T-helper 1 cell treated with Interleukin-12 subunit alpha and Interleukin-12 subunit beta and Interleukin-4 antibody, amounts not matched to agents 30 μg/mL and 1 μg/mL, for 36 hours (primary cell): ENCODE data around the gene FBLIM1.

Experiments
- H3K27ac Mint-ChIP-seq: one replicate; pipeline ENCODE4 v1.8.0; 2021; ENCODE audit warnings: mild to moderate bottlenecking, mixed read lengths
- H3K27me3 Mint-ChIP-seq: one replicate; pipeline ENCODE4 v1.8.0; 2021; ENCODE audit warnings: low read depth, mixed read lengths
- H3K36me3 Mint-ChIP-seq: one replicate; pipeline ENCODE4 v1.8.0; 2021; ENCODE audit warnings: low read depth, mixed read lengths
- H3K4me1 Mint-ChIP-seq: one replicate; pipeline ENCODE4 v1.8.0; 2021; ENCODE audit warnings: low read depth, mixed read lengths
- H3K4me3 Mint-ChIP-seq: one replicate; pipeline ENCODE4 v1.8.0; 2021; ENCODE audit warnings: mild to moderate bottlenecking, moderate library complexity, mixed read lengths
- H3K9me3 Mint-ChIP-seq: one replicate; pipeline ENCODE4 v1.8.0; 2021; ENCODE audit warnings: mixed read lengths

Gene FBLIM1

GRCh38 chr1:15736038-15736891, 22.3 kb upstream of the FBLIM1 start, which contains the start of gene SLC25A34:
Gene SLC25A34 (plus strand): TSS chr1:15736258. CDS start chr1:15736486, 228 bp downstream.
- Mint-ChIP-seq H3K27me3 (no peaks in the 10 kb centered on the region), H3K4me3 (no peak within 1 kb of the TSS), H3K4me1 (peaks cover under 1% of the 10 kb centered on the region), H3K27ac (no peak within 1 kb of the TSS), H3K36me3 (peaks cover 4% of the 10 kb centered on the region), H3K9me3 (no peaks in the 10 kb centered on the region)

GRCh38 chr1:15736892-15737261, 21.7 kb upstream of the FBLIM1 start:
- Mint-ChIP-seq H3K36me3 (peaks cover 4% of the 10 kb centered on the region), H3K27me3 (no peaks in the 10 kb centered on the region), H3K27ac (no peak overlapping the region), H3K4me3 (no peak overlapping the region), H3K4me1 (peaks cover 5% of the 10 kb centered on the region), H3K9me3 (no peaks in the 10 kb centered on the region)

- no peak overlapping the region for H3K4me3 Mint-ChIP-seq
- H3K36me3 Mint-ChIP-seq, result no peaks in the 10 kb centered on the region
- H3K27ac Mint-ChIP-seq, result no peak overlapping the region
- H3K9me3 Mint-ChIP-seq, result no peaks in the 10 kb centered on the region
- peaks cover 5% of the 10 kb centered on the region for H3K4me1 Mint-ChIP-seq
- no peaks in the 10 kb centered on the region for H3K27me3 Mint-ChIP-seq
Measured at GRCh38 chr1:15737324-15738319, 21.0 kb upstream of the FBLIM1 start.

- Mint-ChIP-seq H3K27me3 (no peaks in the 10 kb centered on the region), H3K9me3 (no peaks in the 10 kb centered on the region), H3K4me1 (peaks cover 5% of the 10 kb centered on the region), H3K36me3 (no peaks in the 10 kb centered on the region), H3K27ac (no peak overlapping the region), H3K4me3 (no peak overlapping the region)
Measured at GRCh38 chr1:15738416-15739113, 20.0 kb upstream of the FBLIM1 start.

GRCh38 chr1:15739259-15739658, 19.3 kb upstream of the FBLIM1 start:
- Mint-ChIP-seq H3K27ac (no peak overlapping the region), H3K4me3 (no peak overlapping the region), H3K36me3 (no peaks in the 10 kb centered on the region), H3K9me3 (no peaks in the 10 kb centered on the region), H3K4me1 (peaks cover 5% of the 10 kb centered on the region), H3K27me3 (no peaks in the 10 kb centered on the region)

GRCh38 chr1:15739745-15740144, 18.9 kb upstream of the FBLIM1 start:
- Mint-ChIP-seq H3K9me3 (no peaks in the 10 kb centered on the region), H3K36me3 (no peaks in the 10 kb centered on the region), H3K27me3 (no peaks in the 10 kb centered on the region), H3K4me1 (peaks cover 5% of the 10 kb centered on the region), H3K27ac (no peak overlapping the region), H3K4me3 (no peak overlapping the region)

GRCh38 chr1:15740924-15741850, 17.4 kb upstream of the FBLIM1 start:
- H3K27me3 Mint-ChIP-seq, result no peaks in the 10 kb centered on the region
- peak overlapping the region; percentile 71 for H3K27ac Mint-ChIP-seq
- H3K36me3 Mint-ChIP-seq, result no peaks in the 10 kb centered on the region
- no peak overlapping the region for H3K4me3 Mint-ChIP-seq
- H3K9me3 Mint-ChIP-seq, result no peaks in the 10 kb centered on the region
- peaks cover 5% of the 10 kb centered on the region for H3K4me1 Mint-ChIP-seq

- Mint-ChIP-seq H3K27ac (peak within 1 kb of the TSS; percentile 71), H3K36me3 (no peaks in the 10 kb centered on the region), H3K4me1 (peaks cover 5% of the 10 kb centered on the region), H3K27me3 (no peaks in the 10 kb centered on the region), H3K9me3 (no peaks in the 10 kb centered on the region), H3K4me3 (no peak within 1 kb of the TSS)
Measured at GRCh38 chr1:15742339-15742801, 16.2 kb upstream of the FBLIM1 start, which contains the start of gene TMEM82. Gene TMEM82 (plus strand): TSS chr1:15742499. CDS start chr1:15742560, 61 bp downstream.

GRCh38 chr1:15744122-15744679, 14.4 kb upstream of the FBLIM1 start:
- H3K27me3 Mint-ChIP-seq, result no peaks in the 10 kb centered on the region
- no peaks in the 10 kb centered on the region for H3K9me3 Mint-ChIP-seq
- no peak overlapping the region for H3K27ac Mint-ChIP-seq
- H3K4me1 Mint-ChIP-seq, result peaks cover 5% of the 10 kb centered on the region
- no peaks in the 10 kb centered on the region for H3K36me3 Mint-ChIP-seq
- H3K4me3 Mint-ChIP-seq, result no peak overlapping the region

GRCh38 chr1:15747378-15747777, 11.2 kb upstream of the FBLIM1 start:
- no peaks in the 10 kb centered on the region for H3K9me3 Mint-ChIP-seq
- H3K4me3 Mint-ChIP-seq, result no peak overlapping the region
- H3K27ac Mint-ChIP-seq, result no peak overlapping the region

GRCh38 chr1:15748264-15748663, 10.3 kb upstream of the FBLIM1 start:
- Mint-ChIP-seq H3K27ac (no peak overlapping the region), H3K4me3 (no peak overlapping the region), H3K36me3 (no peaks in the 10 kb centered on the region), H3K27me3 (no peaks in the 10 kb centered on the region), H3K4me1 (no peaks in the 10 kb centered on the region), H3K9me3 (no peaks in the 10 kb centered on the region)

More at GRCh38 chr1:15747378-15747777, 11.2 kb upstream of the FBLIM1 start:
- Mint-ChIP-seq H3K36me3 (no peaks in the 10 kb centered on the region), H3K27me3 (no peaks in the 10 kb centered on the region), H3K4me1 (no peaks in the 10 kb centered on the region)

GRCh38 chr1:15748690-15749398, 9.8 kb upstream of the FBLIM1 start:
- H3K4me3 Mint-ChIP-seq, result no peak overlapping the region
- no peaks in the 10 kb centered on the region for H3K27me3 Mint-ChIP-seq
- no peaks in the 10 kb centered on the region for H3K36me3 Mint-ChIP-seq
- H3K4me1 Mint-ChIP-seq, result no peaks in the 10 kb centered on the region
- H3K9me3 Mint-ChIP-seq, result no peaks in the 10 kb centered on the region
- H3K27ac Mint-ChIP-seq, result no peak overlapping the region
